GM18499 (cell line): ENCODE measurements around the gene B4GALNT3.

ENCODE experiments used
- ATAC-seq: cut with Tn5 transposase; IDR thresholded peaks from one replicate; pipeline ENCODE4 v1.9.1; 2021; ENCODE audit warnings: moderate number of reproducible peaks; ENCODE audit not compliant: insufficient read depth, unreplicated experiment

B4GALNT3 gene

GRCh38 chr12:507391-507796, 47.7 kb downstream of the B4GALNT3 start:
- ATAC-seq, result no peak

GRCh38 chr12:508145-508544, 48.4 kb downstream of the B4GALNT3 start:
- ATAC-seq, result no peak

- ATAC-seq, result no peak
These were observed 49.1 kb downstream of the B4GALNT3 start for GRCh38 chr12:508795-509194.

- ATAC-seq, result no peak
These were observed 49.8 kb downstream of the B4GALNT3 start for GRCh38 chr12:509500-509899.

GRCh38 chr12:510071-510825, 50.5 kb downstream of the B4GALNT3 start:
- ATAC-seq, result no peak

- no peak for ATAC-seq
These were observed 53.2 kb downstream of the B4GALNT3 start for GRCh38 chr12:512933-513332.

- no peak for ATAC-seq
These were observed 53.7 kb downstream of the B4GALNT3 start for GRCh38 chr12:513446-513845.

GRCh38 chr12:517538-517937, 57.8 kb downstream of the B4GALNT3 start:
- no peak for ATAC-seq

GRCh38 chr12:520119-520518, 60.4 kb downstream of the B4GALNT3 start:
- ATAC-seq, result no peak

- ATAC-seq, result no peak
These were observed 63.1 kb downstream of the B4GALNT3 start for GRCh38 chr12:522692-523378.

- ATAC-seq, result no peak
These were observed 64.6 kb downstream of the B4GALNT3 start for GRCh38 chr12:524167-524951.

- no peak for ATAC-seq
These were observed 66.3 kb downstream of the B4GALNT3 start for GRCh38 chr12:526089-526488.

GRCh38 chr12:527241-527640, 67.5 kb downstream of the B4GALNT3 start:
- ATAC-seq, result no peak

- ATAC-seq, result no peak
These were observed 68.0 kb downstream of the B4GALNT3 start for GRCh38 chr12:527729-528128.

GRCh38 chr12:530308-530707, 70.6 kb downstream of the B4GALNT3 start:
- ATAC-seq, result no peak

GRCh38 chr12:530821-531220, 71.1 kb downstream of the B4GALNT3 start:
- no peak for ATAC-seq

GRCh38 chr12:531951-532585, 72.3 kb downstream of the B4GALNT3 start:
- ATAC-seq, result no peak

- no peak for ATAC-seq
These were observed 73.3 kb downstream of the B4GALNT3 start for GRCh38 chr12:532908-533565.

- no peak for ATAC-seq
These were observed 74.0 kb downstream of the B4GALNT3 start for GRCh38 chr12:533718-534117.

- no peak for ATAC-seq
These were observed 74.5 kb downstream of the B4GALNT3 start for GRCh38 chr12:534216-534615.
